ENCODE results near the gene SEMA3A. TPM values are rescaled to one million over a fixed set of nuclear protein-coding genes. Genes with fewer than 3 reads are reported as not detected.
"Not testable (repeated sequence)": the region's sequence is repeated elsewhere in the genome, so short reads cannot be mapped to it uniquely, and the experiment has no call there.

The SEMA3A gene
- total RNA-seq, 1 donor from 2014 or later: 2.2 TPM

DNA sequence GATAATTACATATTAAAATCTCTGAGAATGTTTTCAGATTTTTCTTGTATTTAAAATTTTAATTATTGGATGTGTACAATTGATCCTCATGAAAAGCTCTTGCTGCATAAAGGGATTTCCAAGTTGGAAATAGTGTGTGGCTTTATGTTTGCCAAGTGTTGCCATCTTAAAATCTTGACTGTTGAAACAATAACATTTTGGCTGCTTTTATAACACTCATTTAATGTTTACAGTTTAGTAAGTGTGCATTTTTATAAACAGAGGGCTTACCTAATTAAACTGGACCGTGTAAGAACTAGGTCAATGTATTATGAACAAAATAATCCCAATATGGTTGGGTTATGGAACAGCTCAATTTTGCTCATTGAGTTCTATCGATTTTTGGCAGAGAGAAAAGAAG lies 23.9 kb downstream of the SEMA3A start:
- ATAC-seq (ENCODE audit: poor library complexity) (no peak), DNase-seq (no peak)
- intact Hi-C loops (cut with DNase I): no loop called here

DNA sequence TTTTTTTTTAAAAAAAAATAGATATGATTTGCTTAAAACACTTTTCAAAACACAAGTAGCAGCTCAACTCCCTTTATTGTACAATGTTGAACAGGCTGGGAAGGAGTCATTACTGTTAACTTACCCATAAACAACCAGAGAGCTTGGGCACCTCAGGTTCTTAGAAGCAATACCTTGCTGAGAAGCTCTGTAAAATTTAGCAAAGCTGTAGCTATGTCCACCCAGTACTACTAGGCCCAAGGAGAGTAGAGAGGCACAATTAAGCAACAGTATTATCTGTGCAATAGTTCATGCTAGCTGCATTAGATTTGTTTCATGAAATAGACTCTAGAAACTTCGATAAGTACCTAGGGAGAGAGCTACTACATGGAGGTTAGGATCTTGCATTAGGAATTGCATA lies 32.0 kb downstream of the SEMA3A start:
- intact Hi-C loops (cut with DNase I): no loop called here
- no peak for DNase-seq
- no peak for ATAC-seq (ENCODE audit: poor library complexity)

DNA sequence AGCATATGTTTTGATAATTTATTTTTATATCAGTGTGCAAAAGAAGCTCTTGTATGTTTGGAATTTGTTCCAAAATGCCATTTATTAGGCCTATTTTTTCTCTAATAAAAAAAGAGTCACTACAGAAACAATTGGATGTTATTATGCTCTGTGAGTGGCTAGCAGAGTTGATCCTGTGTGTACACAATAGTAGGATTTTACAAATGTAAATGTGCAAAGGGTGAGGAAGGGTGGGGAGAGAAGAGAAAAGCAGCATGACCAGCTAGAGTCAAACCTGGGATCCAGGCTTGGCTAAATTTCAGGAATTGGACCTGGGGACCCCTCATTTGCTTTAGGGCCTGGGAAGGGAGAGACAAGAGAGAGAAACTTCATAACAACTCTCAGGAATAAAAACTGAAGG lies 32.5 kb downstream of the SEMA3A start:
- ATAC-seq (ENCODE audit: poor library complexity): no peak
- DNase-seq: no peak
- intact Hi-C loops (cut with DNase I): no loop called here

DNA sequence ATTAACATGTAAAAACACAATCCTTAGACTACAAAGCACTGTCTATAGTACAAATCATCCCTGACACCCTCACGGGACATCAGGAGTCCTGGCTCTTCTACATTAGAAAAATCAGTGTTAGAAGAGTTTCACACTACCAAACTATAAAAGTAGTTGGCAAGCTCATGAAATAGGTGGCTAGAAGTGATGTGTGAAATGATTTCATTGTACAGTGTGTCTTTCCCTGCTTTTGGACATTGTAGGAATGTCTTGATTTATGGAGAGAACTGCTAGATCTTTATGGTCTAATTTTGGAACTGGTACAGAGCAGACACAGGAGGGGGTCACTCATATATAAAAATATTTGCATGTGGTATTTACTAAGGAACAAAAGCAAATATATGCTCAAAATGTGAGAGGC lies 33.2 kb downstream of the SEMA3A start:
- intact Hi-C loops (cut with DNase I): no loop called here
- ATAC-seq (ENCODE audit: poor library complexity) (no peak), DNase-seq (no peak)

DNA sequence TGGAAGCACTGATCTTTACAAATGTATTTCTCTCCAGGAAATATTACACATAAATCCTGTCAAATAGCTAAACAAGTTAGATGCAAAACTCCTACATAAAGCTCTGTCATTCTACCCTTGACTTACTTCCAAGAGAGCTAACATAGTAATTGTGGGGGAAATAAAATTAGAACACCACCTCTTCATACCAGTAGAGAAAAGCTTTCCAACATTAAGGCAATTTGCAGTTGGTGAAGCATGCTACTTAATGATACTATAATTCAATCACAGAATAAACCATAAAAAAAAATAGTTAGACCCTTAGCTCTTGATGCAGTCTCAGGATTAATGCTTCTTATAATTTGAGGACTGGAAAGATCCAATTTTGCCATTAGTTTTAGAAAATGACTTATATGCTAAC lies 35.2 kb downstream of the SEMA3A start:
- ATAC-seq (ENCODE audit: poor library complexity) (no peak), DNase-seq (no peak)
- intact Hi-C loops (cut with DNase I): no loop called here

DNA sequence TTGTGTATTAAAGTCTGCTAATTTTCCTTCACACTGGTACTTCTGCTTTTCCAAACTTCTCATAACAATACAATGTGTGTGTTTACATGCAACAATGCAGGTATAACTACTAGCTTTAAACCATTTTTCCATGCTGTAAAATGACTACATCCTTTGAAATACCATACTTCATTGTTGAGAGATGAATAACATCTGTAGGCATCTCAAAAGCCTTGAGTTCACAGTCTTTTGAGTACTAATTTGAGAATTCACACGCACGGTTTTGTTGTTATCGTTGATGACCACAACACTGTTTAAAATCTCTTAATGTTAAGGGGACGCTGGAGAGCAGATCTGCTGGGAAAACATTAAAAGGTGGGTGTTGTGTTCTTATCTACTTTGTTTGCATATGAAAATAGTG lies 37.4 kb downstream of the SEMA3A start:
- no peak for ATAC-seq (ENCODE audit: poor library complexity)

GRCh38 chr7:84154991-84155781 lies 39.4 kb downstream of the SEMA3A start:
- ATAC-seq (ENCODE audit: poor library complexity) (no peak), DNase-seq (no peak)
- intact Hi-C loops (cut with DNase I): no loop called here

More for the DNA sequence above, 37.4 kb downstream of the SEMA3A start:
- DNase-seq: no peak
- intact Hi-C loops (cut with DNase I): no loop called here

GRCh38 chr7:84152995-84153394 lies 41.6 kb downstream of the SEMA3A start:
- DNase-seq (no peak), ATAC-seq (ENCODE audit: poor library complexity) (no peak)
- intact Hi-C loops (cut with DNase I): no loop called here

DNA sequence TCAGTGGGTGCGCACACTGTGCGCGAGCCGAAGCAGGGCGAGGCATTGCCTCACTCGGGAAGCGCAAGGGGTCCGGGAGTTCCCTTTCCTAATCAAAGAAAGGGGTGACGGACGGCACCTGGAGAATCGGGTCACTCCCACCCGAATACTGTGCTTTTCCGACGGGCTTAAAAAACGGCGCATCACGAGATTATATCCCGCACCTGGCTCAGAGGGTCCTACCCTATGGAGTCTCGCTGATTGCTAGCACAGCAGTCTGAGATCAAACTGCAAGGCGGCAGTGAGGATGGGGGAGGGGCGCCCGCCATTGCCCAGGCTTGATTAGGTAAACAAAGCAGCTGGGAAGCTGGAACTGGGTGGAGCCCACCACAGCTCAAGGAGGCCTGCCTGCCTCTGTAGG lies 44.2 kb downstream of the SEMA3A start:
- DNase-seq; intact Hi-C loops (cut with DNase I); ATAC-seq (ENCODE audit: poor library complexity): not testable (repeated sequence)

GRCh38 chr7:84149573-84149972 lies 45.0 kb downstream of the SEMA3A start:
- intact Hi-C loops (cut with DNase I): no loop called here
- ATAC-seq (ENCODE audit: poor library complexity) (no peak), DNase-seq (no peak)

DNA sequence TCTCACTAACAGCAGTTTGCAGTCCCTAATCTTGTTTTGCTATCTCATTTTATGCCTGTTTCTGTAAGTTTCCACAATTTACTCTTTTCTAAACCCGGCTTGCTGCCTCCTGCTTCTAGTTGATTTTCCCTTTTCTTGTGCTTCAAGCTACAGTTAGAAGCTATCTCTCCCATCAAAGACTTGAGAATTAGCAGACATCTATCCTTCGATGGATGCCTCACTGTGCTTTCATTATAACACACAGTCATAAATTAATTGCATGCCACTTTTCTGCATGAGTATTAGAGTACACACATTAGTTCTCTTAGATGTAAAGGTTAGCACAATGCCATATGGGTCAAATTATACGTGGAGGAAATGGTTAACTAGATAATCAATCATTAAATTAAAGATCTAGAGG lies 48.7 kb downstream of the SEMA3A start:
- no peak for DNase-seq
- ATAC-seq (ENCODE audit: poor library complexity): no peak
- intact Hi-C loops (cut with DNase I): no loop called here

DNA sequence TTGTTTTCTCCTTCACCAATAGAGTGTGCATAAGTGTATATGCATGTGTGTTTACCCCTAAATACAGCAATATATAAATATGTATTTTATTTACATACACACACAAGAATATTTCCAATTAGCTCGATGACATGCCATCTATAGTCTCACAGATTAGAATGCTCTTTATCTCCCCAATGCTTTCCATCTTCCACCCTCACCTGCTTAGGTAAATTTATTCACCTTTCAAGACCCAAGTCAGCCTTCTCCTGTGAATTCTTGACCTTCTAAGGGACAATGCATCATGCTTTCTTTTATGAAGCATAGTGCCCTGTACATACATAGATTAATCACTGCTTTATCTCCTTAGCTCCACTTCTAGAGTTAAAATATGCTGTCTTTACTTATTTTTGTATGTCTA lies 49.7 kb downstream of the SEMA3A start:
- intact Hi-C loops (cut with DNase I): no loop called here
- no peak for DNase-seq
- no peak for ATAC-seq (ENCODE audit: poor library complexity)

DNA sequence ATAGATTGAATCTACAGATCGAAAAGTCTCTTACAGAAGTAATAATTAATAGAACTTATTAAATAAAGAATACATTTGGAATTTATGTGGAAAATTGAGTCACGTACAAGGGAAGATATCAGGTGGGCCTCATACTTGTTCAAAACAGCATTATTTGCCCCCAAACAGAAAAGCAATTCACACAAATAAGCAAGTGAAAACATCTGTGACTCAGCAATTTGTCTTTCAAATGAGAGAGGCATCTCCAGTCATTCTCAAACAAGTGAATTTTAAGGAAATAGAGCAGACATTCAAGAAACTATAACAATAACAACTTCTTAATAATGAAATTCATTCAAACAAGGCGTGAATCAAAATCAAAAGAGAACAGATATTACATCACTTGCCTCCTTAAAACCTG lies 50.1 kb downstream of the SEMA3A start:
- ATAC-seq (ENCODE audit: poor library complexity) (no peak), DNase-seq (no peak)
- intact Hi-C loops (cut with DNase I): no loop called here

- DNase-seq (no peak), ATAC-seq (ENCODE audit: poor library complexity) (no peak)
- intact Hi-C loops (cut with DNase I): no loop called here
Observed at GRCh38 chr7:84142726-84143125, 51.9 kb downstream of the SEMA3A start.

- ATAC-seq (ENCODE audit: poor library complexity) (no peak), DNase-seq (no peak)
- intact Hi-C loops (cut with DNase I): no loop called here
Observed at GRCh38 chr7:84139986-84140729, 54.4 kb downstream of the SEMA3A start.

DNA sequence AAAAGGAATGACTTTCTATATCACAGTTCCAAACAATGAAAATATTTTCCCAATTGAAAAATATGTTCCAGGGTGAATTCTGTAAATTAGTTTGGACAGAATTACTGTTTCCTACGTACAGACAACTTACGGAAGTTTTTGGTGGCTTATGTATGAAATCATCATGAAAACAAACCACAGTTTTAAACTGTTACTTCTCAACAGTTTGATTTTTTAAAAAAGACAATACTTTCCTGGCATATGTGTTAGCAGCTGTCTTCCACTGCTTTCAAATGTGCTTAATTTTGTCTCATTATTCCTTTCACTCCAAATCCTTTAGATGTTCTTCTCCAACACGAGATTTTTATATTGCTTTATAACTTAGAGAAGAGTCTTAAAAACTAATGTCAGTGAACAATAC lies 56.2 kb downstream of the SEMA3A start:
- DNase-seq (no peak), ATAC-seq (ENCODE audit: poor library complexity) (no peak)
- intact Hi-C loops (cut with DNase I): no loop called here

DNA sequence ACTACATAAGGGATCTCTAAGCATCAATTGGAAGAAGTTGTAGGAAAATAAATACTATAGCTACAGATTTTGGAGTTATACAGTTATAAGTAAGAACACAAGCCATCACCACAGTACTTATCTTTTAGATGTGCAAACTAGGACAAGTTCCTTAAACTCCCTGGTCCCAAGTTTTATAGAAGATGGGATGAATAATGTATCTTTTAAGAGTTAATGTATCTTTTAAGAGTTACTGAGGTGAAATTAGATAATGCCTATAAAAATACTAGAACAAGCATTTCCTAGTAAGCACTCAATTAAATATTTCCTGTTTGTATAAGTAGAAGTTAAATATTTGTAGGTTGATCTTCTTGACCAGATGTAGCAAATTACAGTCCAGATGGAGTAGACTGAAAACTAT lies 56.8 kb downstream of the SEMA3A start:
- intact Hi-C loops (cut with DNase I): no loop called here
- ATAC-seq (ENCODE audit: poor library complexity) (no peak), DNase-seq (no peak)

DNA sequence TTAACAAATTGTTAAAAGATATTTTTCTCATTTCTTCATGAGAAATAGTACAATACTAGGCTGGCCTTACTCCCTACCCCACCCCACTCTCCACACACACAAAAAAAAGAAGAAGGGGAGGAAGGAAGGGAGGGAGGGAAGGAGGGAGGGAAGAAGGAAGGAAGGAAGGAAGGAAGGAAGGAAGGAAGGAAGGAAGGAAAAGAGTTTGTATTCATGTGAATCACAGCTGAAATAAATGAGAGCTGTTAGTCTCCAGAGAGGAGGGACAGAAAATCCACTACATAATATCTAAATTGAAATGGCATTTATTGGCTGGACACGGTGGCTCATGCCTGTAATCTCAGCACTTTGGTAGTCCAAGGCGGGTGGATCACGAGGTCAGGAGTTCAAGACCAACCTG lies 57.8 kb downstream of the SEMA3A start:
- no peak for DNase-seq
- intact Hi-C loops (cut with DNase I): no loop called here

GRCh38 chr7:84136336-84136735 lies 58.3 kb downstream of the SEMA3A start:
- ATAC-seq (ENCODE audit: poor library complexity) (no peak), DNase-seq (no peak)
- intact Hi-C loops (cut with DNase I): no loop called here

More for the DNA sequence above, 57.8 kb downstream of the SEMA3A start:
- no peak for ATAC-seq (ENCODE audit: poor library complexity)

GRCh38 chr7:84134169-84134568 lies 60.4 kb downstream of the SEMA3A start:
- no peak for DNase-seq
- ATAC-seq (ENCODE audit: poor library complexity): no peak
- intact Hi-C loops (cut with DNase I): no loop called here

Data from Right ventricle myocardium superior (tissue), 1 donor.